ENCODE results near the gene NGF. TPM values are rescaled to one million over a fixed set of nuclear protein-coding genes. Genes with fewer than 3 reads are reported as not detected.
"Not testable (repeated sequence)": the region's sequence is repeated elsewhere in the genome, so short reads cannot be mapped to it uniquely, and the experiment has no call there.

NGF gene
- total RNA-seq, 1 donor from 2014 or later: not detected

DNA sequence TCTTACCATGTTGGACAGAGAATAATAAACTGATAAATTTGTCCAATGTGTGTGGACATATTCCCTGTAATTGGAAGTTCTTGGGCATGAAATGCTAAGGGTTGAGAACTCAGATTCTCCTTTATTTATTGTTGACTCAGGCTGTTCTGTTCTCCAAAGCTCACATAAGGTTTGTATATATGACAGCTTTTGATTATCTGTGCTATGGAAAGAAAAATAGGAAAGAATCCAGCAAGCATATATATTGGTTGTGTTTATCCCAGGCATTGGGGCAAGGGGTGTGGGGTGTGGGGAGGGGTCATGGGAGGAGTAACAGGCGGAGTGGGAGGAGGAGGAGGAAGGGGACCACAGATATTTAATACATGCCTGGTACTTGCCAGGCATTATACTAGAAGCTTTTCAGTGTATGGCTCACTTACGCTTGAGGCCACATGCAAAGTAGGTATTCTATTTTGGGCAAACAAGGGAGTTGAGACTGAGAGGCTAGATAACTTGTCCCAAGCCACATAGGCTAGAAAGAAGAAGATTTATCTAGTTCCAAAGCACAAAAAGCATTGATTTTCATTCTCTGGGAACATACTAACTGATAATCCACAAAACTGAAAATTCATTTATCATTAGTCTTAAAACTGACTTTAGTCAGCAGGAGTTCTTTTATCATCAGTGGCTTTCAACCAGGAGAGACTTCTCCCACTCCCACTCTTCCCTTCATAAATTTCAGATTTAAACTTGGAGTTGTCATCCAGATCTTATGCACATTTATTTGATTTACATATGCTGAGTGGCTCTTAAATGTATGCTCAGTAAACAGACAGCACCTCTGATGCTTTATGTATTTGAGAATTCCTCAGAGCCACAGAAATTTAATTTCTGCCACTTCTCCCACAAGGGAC, 27.2 kb downstream of the NGF start:
- no peaks in the 10 kb centered on the region for H3K9me3 Mint-ChIP-seq
- CTCF ChIA-PET: no interaction called here
- ATAC-seq (ENCODE audit: low read depth) (no peak), DNase-seq (no peak)
- POLR2A ChIA-PET: no interaction called here
- no peak overlapping the region for H3K4me3 Mint-ChIP-seq
- no peak overlapping the region for H3K27ac Mint-ChIP-seq
- peaks cover 8% of the 10 kb centered on the region for H3K4me1 Mint-ChIP-seq
- H3K27me3 Mint-ChIP-seq: no peaks in the 10 kb centered on the region
- H3K36me3 Mint-ChIP-seq (ENCODE audit: low read depth): no peaks in the 10 kb centered on the region
- TF ChIP-seq, protein P1, sequence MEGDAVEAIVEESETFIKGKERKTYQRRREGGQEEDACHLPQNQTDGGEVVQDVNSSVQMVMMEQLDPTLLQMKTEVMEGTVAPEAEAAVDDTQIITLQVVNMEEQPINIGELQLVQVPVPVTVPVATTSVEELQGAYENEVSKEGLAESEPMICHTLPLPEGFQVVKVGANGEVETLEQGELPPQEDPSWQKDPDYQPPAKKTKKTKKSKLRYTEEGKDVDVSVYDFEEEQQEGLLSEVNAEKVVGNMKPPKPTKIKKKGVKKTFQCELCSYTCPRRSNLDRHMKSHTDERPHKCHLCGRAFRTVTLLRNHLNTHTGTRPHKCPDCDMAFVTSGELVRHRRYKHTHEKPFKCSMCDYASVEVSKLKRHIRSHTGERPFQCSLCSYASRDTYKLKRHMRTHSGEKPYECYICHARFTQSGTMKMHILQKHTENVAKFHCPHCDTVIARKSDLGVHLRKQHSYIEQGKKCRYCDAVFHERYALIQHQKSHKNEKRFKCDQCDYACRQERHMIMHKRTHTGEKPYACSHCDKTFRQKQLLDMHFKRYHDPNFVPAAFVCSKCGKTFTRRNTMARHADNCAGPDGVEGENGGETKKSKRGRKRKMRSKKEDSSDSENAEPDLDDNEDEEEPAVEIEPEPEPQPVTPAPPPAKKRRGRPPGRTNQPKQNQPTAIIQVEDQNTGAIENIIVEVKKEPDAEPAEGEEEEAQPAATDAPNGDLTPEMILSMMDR (IDR thresholded peaks at IDR 0.05): no peak
- intact Hi-C loops (cut with micrococcal nuclease): no loop called here

DNA sequence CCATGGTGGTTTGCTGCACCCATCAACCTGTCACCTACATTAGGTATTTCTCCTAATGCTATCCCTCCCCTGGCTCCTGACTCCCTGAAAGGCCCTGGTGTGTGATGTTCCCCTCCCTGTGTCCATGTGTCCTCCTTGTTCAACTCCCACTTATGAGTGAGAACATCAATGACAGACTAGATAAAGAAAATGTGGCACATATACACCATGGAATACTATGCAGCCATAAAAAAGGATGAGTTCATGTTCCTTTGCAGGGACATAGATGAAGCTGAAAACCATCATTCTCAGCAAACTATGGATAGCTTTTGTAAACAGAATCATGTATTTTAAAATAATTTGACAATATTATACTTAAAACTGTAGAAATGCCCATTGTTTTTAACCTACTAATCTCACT, 28.5 kb downstream of the NGF start:
- intact Hi-C loops (cut with micrococcal nuclease); H3K4me1 Mint-ChIP-seq; H3K27ac Mint-ChIP-seq; H3K4me3 Mint-ChIP-seq; H3K36me3 Mint-ChIP-seq (ENCODE audit: low read depth); H3K27me3 Mint-ChIP-seq; DNase-seq; CTCF ChIA-PET; POLR2A ChIA-PET; H3K9me3 Mint-ChIP-seq; ATAC-seq (ENCODE audit: low read depth): not testable (repeated sequence)

DNA sequence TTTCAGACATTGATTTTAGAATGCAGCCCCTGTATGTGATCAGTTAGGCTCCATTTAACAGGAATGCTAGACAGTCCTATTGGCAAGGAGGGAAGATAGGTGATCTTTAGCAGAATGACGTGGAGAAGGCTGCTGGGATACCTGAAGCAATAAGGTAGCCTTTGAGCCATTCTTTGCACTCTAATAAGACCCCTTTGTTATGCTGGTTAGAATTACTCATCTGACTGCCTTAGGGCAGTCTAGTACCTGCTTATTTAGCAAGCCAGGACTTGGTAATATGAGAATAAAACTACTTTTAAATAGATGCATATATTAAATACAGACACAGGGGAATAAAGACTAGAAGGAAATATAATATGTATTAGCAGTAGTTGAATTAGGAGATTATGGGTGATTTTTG, 29.1 kb downstream of the NGF start:
- Mint-ChIP-seq H3K9me3 (no peaks in the 10 kb centered on the region), H3K27ac (no peak overlapping the region), H3K4me1 (peaks cover 8% of the 10 kb centered on the region), H3K4me3 (no peak overlapping the region), H3K27me3 (peaks cover 2% of the 10 kb centered on the region), H3K36me3 (ENCODE audit: low read depth) (no peaks in the 10 kb centered on the region)
- ChIA-PET POLR2A (no interaction called here), CTCF (no interaction called here)
- TF ChIP-seq, protein P1 (IDR thresholded peaks at IDR 0.05): no peak
- ATAC-seq (ENCODE audit: low read depth) (no peak), DNase-seq (no peak)
- intact Hi-C loops (cut with micrococcal nuclease): no loop called here

DNA sequence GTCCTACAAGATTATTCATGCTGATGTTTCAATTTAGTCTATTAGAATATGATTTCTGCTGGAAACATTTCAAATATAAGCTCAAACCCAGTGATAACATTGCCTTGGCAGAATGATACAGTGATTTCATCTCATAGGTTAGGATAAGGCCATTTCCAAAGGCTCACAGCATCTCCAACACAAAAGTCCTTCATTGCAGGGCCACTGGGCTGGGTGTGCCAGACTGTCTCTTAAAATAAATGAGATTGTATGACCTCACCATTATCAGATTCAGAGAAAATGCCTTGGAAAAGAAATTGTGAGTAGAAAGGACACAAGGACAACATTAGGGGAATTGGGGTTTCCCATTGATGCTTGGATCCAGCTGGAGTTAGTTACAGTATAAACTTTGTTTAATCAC, 30.4 kb downstream of the NGF start:
- CTCF ChIA-PET: no interaction called here
- ATAC-seq (ENCODE audit: low read depth): no peak
- POLR2A ChIA-PET: no interaction called here
- TF ChIP-seq, protein P1 (IDR thresholded peaks at IDR 0.05): no peak
- Mint-ChIP-seq H3K27me3 (peaks cover 2% of the 10 kb centered on the region), H3K4me1 (peaks cover 8% of the 10 kb centered on the region), H3K27ac (no peak overlapping the region), H3K4me3 (no peak overlapping the region), H3K36me3 (ENCODE audit: low read depth) (no peaks in the 10 kb centered on the region), H3K9me3 (no peaks in the 10 kb centered on the region)
- DNase-seq: no peak
- intact Hi-C loops (cut with micrococcal nuclease): no loop called here

DNA sequence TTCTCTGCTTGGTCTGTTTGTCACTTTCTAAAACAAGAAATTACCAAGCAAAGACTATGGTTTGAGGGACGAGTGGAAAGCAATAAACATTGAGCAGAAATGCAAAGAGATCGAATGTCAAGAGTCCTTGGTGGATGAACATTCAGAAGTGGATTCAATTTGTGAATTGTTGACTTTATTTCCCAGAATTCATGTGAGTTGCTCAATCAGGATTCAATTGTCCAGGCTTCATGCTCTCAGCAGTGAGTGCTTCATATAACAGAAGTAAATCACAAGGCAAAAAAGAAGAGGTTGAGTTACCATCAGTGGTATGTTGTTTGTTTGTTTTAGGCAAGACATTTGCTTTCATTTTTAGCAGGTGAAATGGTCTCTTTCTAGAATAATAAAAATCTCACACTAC, 31.9 kb downstream of the NGF start:
- CTCF ChIA-PET: no interaction called here
- no peak for DNase-seq
- TF ChIP-seq, protein P1 (IDR thresholded peaks at IDR 0.05): no peak
- Mint-ChIP-seq H3K36me3 (ENCODE audit: low read depth) (no peaks in the 10 kb centered on the region), H3K4me1 (peaks cover 7% of the 10 kb centered on the region), H3K4me3 (no peak overlapping the region), H3K27me3 (peaks cover 2% of the 10 kb centered on the region), H3K27ac (no peak overlapping the region), H3K9me3 (no peaks in the 10 kb centered on the region)
- POLR2A ChIA-PET: no interaction called here
- ATAC-seq (ENCODE audit: low read depth): no peak
- intact Hi-C loops (cut with micrococcal nuclease): no loop called here

Measured in activated B cell treated with CpG ODN at 0.5 μM for 24 hours (primary cell).